GM06990 (cell line): Measurements from ENCODE around the gene KLF7.

ENCODE experiments used
- DNase-seq: peaks from one replicate; pipeline ENCODE4 v3.0.0-alpha.2; 2011; ENCODE audit not compliant: insufficient read length; ENCODE audit errors: extremely low read depth
- H3K27me3 ChIP-seq: replicated peaks from 2 replicates; pipeline ENCODE4 v1.6.0; 2011; ENCODE audit warnings: low read length; ENCODE audit not compliant: control insufficient read depth, insufficient read depth
- H3K36me3 ChIP-seq: 2 replicates; pipeline ENCODE4 v1.5.1; 2011; ENCODE audit warnings: low read length; ENCODE audit not compliant: control insufficient read depth, insufficient read depth
- H3K4me3 ChIP-seq: replicated peaks from 2 replicates; pipeline ENCODE4 v1.5.1; 2011; ENCODE audit warnings: low read depth, mild to moderate bottlenecking, control low read depth, low read length
- CTCF ChIP-seq: IDR thresholded peaks from 2 replicates; pipeline ENCODE4 v1.5.1; 2011; ENCODE audit warnings: low read length, control low read depth, mild to moderate bottlenecking, inconsistent platforms; ENCODE audit not compliant: insufficient read depth, poor library complexity, severe bottlenecking

KLF7 gene

GRCh38 chr2:207182911-207183310 lies 17.2 kb upstream of the KLF7 start:
- no peak for TF ChIP-seq CTCF
- H3K27me3 ChIP-seq = no peaks in the 10 kb centered on the region
- no peaks in the 10 kb centered on the region for H3K36me3 ChIP-seq
- DNase-seq = no peak
- no peak overlapping the region for H3K4me3 ChIP-seq

DNA sequence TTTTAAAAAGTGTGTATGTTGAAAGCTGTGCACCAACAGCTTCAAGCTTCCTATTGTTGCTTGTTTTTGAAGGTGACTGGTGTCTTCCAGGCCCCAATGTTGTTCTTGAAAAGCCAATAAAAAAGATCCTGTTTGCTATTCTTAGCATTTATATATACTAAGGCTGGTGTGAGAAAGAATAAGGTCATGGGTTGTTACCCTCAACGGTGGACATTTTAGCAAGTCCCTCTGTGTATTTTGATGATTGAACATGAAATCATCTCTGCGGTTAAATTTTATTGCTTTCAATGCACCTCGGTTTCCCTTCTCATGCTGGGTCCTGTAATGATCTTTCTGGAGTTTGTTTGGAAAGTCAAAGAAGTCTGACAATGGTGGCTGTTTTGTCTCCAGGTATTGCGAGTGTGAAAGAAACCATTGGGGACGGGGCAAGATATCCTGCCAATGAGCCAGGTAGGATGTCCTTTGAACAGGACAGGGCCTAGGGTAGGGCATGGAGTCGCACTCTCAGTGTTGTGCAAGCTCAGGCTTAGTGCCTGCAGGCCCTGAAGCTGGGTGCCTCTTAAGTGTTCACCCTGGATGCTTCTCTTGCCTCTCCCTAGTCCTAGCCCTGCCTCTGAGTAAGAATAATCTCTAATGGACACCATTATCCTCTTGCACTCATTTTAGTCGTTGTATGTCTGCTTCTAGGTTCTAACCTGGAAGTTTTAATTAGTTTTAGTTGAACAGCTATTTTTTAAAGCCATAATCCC lies 16.0 kb upstream of the KLF7 start:
- Histone ChIP-seq H3K27me3 (no peaks in the 10 kb centered on the region), H3K36me3 (no peaks in the 10 kb centered on the region), H3K4me3 (no peak overlapping the region)
- no peak for TF ChIP-seq CTCF
- no peak for DNase-seq

GRCh38 chr2:207180741-207181140 lies 15.0 kb upstream of the KLF7 start:
- Histone ChIP-seq H3K36me3 (no peaks in the 10 kb centered on the region), H3K4me3 (no peak overlapping the region), H3K27me3 (no peaks in the 10 kb centered on the region)
- no peak for DNase-seq
- no peak for TF ChIP-seq CTCF

DNA sequence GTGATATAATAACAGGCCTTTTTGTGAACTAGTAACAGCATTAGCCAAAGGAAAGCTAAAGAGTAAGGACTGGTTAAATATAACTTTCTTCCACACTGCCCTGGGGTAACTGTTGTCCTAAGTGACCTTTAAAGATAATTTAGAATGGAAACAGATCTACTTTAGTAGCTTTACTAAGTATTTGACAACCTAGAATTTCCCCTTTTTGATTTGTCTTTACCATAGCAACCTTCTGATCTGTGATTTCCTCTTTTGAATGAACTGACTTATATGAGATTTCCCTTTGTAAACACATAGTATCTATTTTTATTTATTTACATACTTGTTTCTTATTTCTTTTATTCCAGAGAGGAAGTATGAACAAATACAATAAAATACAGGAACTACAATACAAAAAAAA lies 10.5 kb upstream of the KLF7 start:
- no peak for DNase-seq
- H3K27me3 ChIP-seq = no peaks in the 10 kb centered on the region
- no peak overlapping the region for H3K4me3 ChIP-seq
- TF ChIP-seq CTCF = no peak
- H3K36me3 ChIP-seq = no peaks in the 10 kb centered on the region

DNA sequence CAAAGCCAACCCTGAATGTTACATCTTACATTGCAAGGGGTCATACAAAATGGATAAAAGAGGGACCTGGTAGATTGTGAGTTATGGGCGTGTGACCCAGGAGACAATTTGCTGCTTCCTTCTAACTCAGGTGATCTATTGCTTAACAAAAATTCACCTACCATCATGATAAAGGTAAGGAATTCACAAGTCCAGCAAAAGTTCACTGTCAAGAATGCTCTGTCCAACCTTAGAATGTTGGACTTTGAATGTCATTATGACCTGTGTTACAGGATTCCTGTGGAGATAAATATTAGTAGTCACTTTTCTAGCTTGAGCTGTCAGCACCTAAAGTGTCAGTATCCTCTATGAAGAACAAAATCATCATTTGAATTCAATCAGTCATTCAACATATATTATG lies 7.9 kb upstream of the KLF7 start:
- no peak for DNase-seq
- Histone ChIP-seq H3K36me3 (no peaks in the 10 kb centered on the region), H3K4me3 (no peak overlapping the region), H3K27me3 (no peaks in the 10 kb centered on the region)
- TF ChIP-seq CTCF = no peak
